Aorta (tissue), 5 donors: Measurements from ENCODE around the gene FABP1. TPM values are rescaled to one million over a fixed set of nuclear protein-coding genes. Genes with fewer than 3 reads are reported as not detected.

ENCODE experiments used
- ATAC-seq: fragments of 200-7000 bp; cut with Tn5 transposase; one replicate; pipeline ENCODE4 v1.9.1; 2022; ENCODE audit warnings: moderate library complexity; ENCODE audit not compliant: low FRiP score
- DNase-seq, 2 donors: peaks; one replicate each; pipeline ENCODE4 v3.0.0-alpha.2; 2020
- H3K27ac ChIP-seq, 2 donors: one replicate each; pipeline ENCODE4 v1.5.1; 2013; ENCODE audit warnings: low read length in 2 of 2, mild to moderate bottlenecking in 2 of 2, moderate library complexity in 2 of 2, control low read depth in 1 of 2, inconsistent platforms in 1 of 2, low read depth in 1 of 2
- H3K27me3 ChIP-seq, 2 donors: one replicate each; pipeline ENCODE4 v1.6.1; 2013; ENCODE audit warnings: control low read depth in 1 of 2, low read length in 1 of 2, mild to moderate bottlenecking in 1 of 2, moderate library complexity in 1 of 2; ENCODE audit not compliant: insufficient read depth in 2 of 2, control insufficient read depth in 1 of 2
- H3K36me3 ChIP-seq, 2 donors: one replicate each; pipeline ENCODE4 v1.6.1; 2013; ENCODE audit warnings: control low read depth in 1 of 2, low read length in 1 of 2, mild to moderate bottlenecking in 1 of 2; ENCODE audit not compliant: insufficient read depth in 2 of 2, control insufficient read depth in 1 of 2
- H3K4me1 ChIP-seq, 2 donors: one replicate each; pipeline ENCODE4 v1.6.1; 2013; ENCODE audit warnings: low read length in 2 of 2, control low read depth in 1 of 2, mild to moderate bottlenecking in 1 of 2, moderate library complexity in 1 of 2; ENCODE audit not compliant: insufficient read depth in 2 of 2, control insufficient read depth in 1 of 2
- H3K4me3 ChIP-seq, 2 donors: one replicate each; pipeline ENCODE4 v1.5.1; 2013; ENCODE audit warnings: low read length in 2 of 2, control low read depth in 1 of 2, mild to moderate bottlenecking in 1 of 2
- H3K9me3 ChIP-seq: one replicate; pipeline ENCODE4 v1.6.1; 2013; ENCODE audit warnings: mild to moderate bottlenecking, low read length; ENCODE audit not compliant: control insufficient read depth
- WGBS, 2 donors: extraction: QIAGEN DNeasy Blood & Tissue Kit; methylation state at CpG; one replicate each; pipeline ENCODE4 v1.1.7; 2013; 5-methylcytosine and 5-hydroxymethylcytosine counted together
- intact Hi-C, 2 donors: fragments of 100-400 bp; cut with DNase I; formaldehyde crosslinking; loops; one replicate each; pipeline versions ENCODE4 v1.14.2 to v1.15.0; 2022
- polyA plus RNA-seq, 2 donors: library from polyadenylated mRNA; stranded (reverse); fragments of 200-250 nt; gene quantifications; one replicate each; pipeline ENCODE4 v1.2.3, GENCODE V29; 2013
- total RNA-seq, 2 donors: library from RNA; stranded (reverse); fragmentation: NEBNext Ultra II Directional; extraction: Animal tissue kit (Norgen Biotek cat#: 25700); gene quantifications; one replicate each; pipeline ENCODE4 v1.2.1, GENCODE V29; 2021
- donor health status: healthy with polysubstance abuse.
- donor health status: Bipolar disorder and iron deficiency.
- donor health status: DM: no; HTN: no; CAD: no.
- donor health status: DM: no; HTN: no; CAD: no.
- donor health status: DM: yes; HTN: yes; CAD: no.

Gene FABP1
- total and polyA plus RNA-seq, 4 donors, result 18.8 to 2,211 TPM; not detected in 2

DNA sequence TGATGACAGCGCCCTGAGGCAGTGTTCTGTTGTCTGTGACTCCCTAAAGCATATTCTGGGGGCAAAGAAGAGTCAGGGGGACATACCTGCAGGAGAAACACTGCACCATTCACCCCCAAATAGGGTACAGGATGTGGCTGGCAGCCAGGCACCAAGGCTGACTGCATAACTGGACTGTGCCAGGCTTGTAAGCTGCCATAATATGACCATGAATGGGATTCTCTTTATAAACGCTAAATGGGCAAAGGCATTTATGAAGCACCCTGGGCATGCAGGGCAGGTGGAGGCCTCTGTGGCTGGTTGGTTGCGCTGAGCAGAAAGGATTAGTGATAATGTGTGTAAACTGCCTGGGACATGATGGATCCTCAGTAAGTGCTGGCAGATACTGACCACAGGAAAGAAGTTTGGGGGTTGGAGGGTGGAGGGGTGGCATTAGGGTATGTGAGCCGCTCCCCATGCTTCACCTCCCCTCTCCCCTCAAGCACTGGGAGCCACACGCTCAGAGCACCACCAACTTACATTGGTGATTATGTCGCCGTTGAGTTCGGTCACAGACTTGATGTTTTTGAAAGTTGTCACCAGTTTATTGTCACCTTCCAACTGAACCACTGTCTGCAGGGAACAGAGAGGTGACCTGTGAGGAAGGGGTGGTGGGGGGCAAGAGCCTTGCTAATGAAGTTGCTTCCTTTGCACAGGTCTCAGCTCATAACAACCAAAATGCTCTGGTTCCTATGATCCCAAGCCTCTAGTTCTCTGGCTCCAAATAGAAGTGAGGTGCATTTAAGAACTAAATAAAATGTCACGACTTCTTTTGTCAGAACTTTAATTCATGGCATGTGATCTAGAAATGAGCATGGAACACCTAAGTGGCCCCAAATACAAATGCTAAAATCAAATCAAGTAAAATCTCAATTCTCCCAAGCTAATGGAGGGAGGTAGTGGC, 3.6 kb downstream of the FABP1 start:
- H3K9me3 ChIP-seq, result no peaks in the 10 kb centered on the region
- intact Hi-C loops, result no loop called here
- H3K36me3 ChIP-seq, result no peaks in the 10 kb centered on the region
- H3K4me1 ChIP-seq, result no peaks in the 10 kb centered on the region
- no peak overlapping the region for H3K4me3 ChIP-seq
- DNase-seq (no peak), ATAC-seq (no peak)
- H3K27ac ChIP-seq, result no peak overlapping the region
- 86 to 87% methylated on average over 9 of the region's 9 CpGs for WGBS, 2 donors
- no peaks in the 10 kb centered on the region for H3K27me3 ChIP-seq

DNA sequence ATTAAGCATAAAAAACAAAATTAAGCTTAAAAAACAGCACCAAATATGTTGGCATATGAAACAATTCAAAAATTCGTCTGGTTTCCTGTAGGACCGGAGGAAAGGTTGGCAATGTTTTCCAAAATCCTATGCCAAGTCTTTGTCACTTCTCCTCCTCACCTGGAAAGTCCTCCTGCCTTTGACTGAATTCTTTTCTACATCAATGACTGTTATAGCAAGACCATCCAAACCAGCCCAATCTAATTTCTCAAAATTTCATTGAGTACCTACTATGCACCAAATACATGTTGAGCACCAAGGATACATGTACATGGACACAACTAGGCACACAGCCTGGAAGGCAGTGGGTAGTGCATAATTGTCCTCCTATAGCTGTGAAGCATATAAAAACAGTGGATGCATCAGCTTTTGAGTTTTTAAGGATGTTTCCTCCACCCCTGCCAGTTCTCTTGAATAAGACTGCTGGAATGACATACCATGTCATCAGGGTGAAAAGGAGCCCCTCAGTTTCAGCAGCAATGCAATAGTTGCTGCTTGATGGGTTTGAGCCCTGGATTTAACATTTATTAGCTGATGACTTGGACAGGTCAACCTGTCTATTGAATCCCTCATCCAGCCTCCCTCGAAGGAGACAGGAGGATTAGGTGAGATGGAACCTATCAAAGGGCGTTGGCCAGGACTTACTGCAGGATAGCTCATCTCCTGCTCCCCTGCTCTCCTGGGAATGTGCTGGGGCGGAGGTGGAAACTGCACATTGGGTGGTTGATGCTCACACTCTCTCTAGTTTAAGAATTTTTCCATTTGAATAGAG, 4.5 kb downstream of the FABP1 start:
- no peak overlapping the region for H3K27ac ChIP-seq
- WGBS, 2 donors, result 54 to 57% methylated on average over 5 of the region's 5 CpGs
- intact Hi-C loops, result no loop called here

DNA sequence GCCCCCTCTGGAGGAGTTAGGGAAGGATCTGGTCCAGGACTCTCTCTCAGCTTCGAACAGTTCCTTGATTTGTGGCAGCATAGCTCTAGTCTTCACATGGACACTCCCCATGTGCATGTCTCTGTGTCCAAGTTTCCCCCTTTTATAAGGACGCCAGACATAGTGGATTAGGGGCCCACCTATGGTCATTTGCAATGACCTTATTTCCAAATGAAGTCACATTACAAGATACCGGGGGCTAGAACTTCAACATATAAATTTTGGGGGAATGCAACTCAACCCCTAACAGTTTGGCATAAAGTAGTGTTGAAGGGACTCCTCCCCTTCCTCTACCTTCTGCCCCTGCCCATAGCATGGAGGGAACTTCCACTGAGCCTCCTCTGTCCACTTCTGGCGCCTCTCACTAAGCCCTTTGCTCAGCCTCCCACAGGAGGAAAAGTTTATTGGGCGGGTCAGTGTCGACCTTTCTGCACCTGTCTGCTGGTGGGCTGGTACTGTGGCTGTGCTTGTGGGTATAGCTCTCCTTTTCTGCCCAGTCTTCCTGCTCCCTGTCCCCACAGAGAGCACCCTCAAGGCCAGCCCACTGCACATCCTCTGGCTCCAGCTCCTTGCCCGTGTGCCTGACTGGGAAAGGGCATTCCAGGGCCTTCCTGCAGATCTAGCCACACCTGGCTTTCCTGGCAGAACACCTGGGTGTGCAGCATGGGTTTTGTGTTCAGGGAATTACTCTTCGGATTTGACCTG, 5.5 kb downstream of the FABP1 start:
- ATAC-seq, result no peak

More for the DNA sequence above, 4.5 kb downstream of the FABP1 start:
- Histone ChIP-seq H3K4me3 (no peak overlapping the region), H3K4me1 (no peaks in the 10 kb centered on the region), H3K36me3 (no peaks in the 10 kb centered on the region), H3K9me3 (no peaks in the 10 kb centered on the region), H3K27me3 (no peaks in the 10 kb centered on the region)
- DNase-seq, result no peak
- no peak for ATAC-seq

DNA sequence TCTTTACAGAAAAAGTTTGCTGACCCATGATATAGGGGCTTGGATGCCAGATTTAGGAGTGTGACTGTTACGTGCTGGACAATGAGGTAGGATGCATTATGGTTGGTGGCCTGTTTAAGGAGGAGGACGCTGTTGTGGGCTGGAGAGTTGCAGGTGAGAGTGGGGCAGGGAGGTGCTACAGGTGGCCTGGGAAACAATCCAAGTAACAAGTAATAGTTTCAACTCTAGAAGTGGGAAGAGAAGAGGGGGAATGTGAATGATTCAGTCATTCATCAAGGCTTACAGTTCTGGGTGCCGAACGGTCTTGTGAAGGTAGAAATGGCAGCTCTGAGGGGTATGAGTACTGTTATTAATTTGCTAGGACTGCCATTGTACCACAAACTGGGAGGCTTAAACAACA, 6.2 kb downstream of the FABP1 start:
- ATAC-seq, result no peak
- no peaks in the 10 kb centered on the region for H3K27me3 ChIP-seq
- H3K4me3 ChIP-seq, result no peak overlapping the region
- H3K27ac ChIP-seq, result no peak overlapping the region
- H3K4me1 ChIP-seq, result no peaks in the 10 kb centered on the region
- H3K9me3 ChIP-seq, result no peaks in the 10 kb centered on the region
- DNase-seq, result no peak
- 85 to 91% methylated on average over 4 of the region's 4 CpGs for WGBS, 2 donors
- no peaks in the 10 kb centered on the region for H3K36me3 ChIP-seq
- intact Hi-C loops, result no loop called here

More for the DNA sequence above, 5.5 kb downstream of the FABP1 start:
- no peak overlapping the region for H3K4me3 ChIP-seq
- no peaks in the 10 kb centered on the region for H3K36me3 ChIP-seq
- H3K4me1 ChIP-seq, result no peaks in the 10 kb centered on the region
- H3K27ac ChIP-seq, result no peak overlapping the region
- no peaks in the 10 kb centered on the region for H3K27me3 ChIP-seq
- no peaks in the 10 kb centered on the region for H3K9me3 ChIP-seq
- no peak for DNase-seq
- intact Hi-C loops, result no loop called here
- 78 to 84% methylated on average over 8 of the region's 8 CpGs for WGBS, 2 donors

DNA sequence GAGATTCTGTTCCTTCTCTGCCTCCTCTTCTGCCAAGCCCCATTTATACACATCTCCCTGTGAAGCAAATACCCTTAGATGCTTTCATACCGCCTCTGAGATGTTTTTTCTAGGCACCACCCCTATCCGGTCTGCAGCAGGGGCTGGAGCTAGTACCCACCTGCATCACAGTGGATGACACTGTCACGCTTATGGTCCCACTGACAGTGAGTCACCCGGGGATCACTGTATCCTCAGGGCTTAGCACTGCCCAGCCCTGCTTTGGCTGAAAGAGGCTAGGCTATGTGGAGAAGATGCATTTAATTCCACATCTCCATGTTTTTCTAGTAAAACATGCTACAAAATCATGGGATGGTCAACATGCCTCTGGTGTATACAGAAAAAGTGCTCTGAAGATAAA, 9.9 kb downstream of the FABP1 start:
- no peak overlapping the region for H3K4me3 ChIP-seq
- DNase-seq (no peak), ATAC-seq (no peak)
- no peaks in the 10 kb centered on the region for H3K36me3 ChIP-seq
- no peaks in the 10 kb centered on the region for H3K27me3 ChIP-seq
- WGBS, 2 donors, result 77 to 80% methylated on average over 4 of the region's 4 CpGs
- H3K4me1 ChIP-seq, result no peaks in the 10 kb centered on the region
- intact Hi-C loops, result no loop called here
- H3K9me3 ChIP-seq, result no peaks in the 10 kb centered on the region
- H3K27ac ChIP-seq, result no peak overlapping the region

DNA sequence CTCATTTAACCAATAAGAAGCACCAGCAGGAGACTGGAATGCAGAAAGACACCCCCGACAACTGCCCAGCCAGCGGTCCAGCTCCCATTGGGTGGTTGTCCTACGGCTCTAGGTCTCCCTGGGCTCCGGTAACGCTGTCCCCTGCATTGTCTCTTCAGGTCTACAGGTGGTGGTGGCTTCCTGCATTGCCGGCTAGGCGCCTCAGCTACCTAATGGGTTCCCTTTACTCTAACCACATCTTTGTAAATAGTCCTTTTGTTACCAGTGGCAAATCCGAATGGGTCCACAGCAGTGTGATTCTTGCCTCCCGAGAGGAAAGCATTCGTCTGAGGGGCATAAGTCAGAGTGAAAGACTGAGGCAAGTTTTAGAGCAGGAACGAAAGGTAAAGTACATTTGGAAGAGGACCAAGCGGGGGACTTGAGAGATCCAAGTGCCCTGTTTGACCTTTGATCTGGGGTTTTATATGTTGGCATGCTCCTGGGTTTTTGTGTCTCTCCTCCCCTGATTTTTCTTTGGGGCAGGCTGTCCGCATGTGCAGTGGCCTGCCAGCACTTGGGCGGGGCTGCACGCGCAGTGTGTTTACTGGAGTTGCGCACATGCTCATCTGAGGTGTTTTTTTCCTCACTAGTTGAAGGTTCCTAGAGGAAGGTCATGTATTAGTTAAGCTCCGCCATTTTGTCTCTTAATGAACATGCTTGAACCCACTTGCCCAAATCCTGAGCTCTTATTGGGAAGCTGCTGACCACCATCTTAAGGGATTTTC, 11.0 kb downstream of the FABP1 start:
- intact Hi-C loops, result no loop called here
- Histone ChIP-seq H3K27ac (no peak overlapping the region), H3K27me3 (no peaks in the 10 kb centered on the region), H3K9me3 (no peaks in the 10 kb centered on the region), H3K4me1 (no peaks in the 10 kb centered on the region), H3K36me3 (no peaks in the 10 kb centered on the region), H3K4me3 (no peak overlapping the region)
- ATAC-seq, result no peak
- WGBS, 2 donors, result 90% methylated on average over 18 of the region's 18 CpGs
- no peak for DNase-seq

DNA sequence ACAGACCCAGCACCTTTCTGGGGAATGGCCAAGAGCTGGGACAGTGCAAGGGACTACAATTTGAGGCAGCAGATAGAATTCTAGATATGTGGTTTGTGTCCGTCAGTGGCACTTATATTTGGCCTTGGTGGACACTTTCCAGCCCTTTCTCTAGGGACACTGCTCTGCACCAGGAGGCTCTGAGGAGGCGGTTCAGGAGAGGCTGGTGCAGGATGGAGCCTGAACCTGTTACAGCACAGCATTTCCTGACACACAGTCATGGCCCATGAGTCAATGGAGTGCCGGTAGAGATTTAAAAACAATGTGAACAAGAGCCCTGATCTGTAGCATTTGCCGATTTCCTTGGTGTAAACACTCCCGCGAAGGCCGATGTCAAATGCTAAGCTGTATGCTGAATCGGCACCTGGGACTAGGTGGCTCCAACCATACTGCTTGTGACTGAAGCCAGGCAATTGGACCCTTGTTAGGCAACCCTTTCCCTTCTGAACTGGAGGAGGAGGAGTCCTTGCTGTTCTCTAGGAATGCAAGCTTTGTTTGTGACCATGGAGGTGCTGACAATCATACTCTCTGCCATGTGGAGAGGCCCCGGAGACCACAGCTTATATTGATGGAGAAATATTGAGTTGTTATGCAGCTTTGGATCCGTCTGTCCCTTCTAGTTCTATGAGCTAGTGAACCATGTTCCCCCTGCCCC, 11.9 kb downstream of the FABP1 start:
- DNase-seq (no peak), ATAC-seq (no peak)
- Histone ChIP-seq H3K27me3 (no peaks in the 10 kb centered on the region), H3K4me1 (no peaks in the 10 kb centered on the region), H3K9me3 (no peaks in the 10 kb centered on the region), H3K36me3 (no peaks in the 10 kb centered on the region), H3K4me3 (no peak overlapping the region), H3K27ac (no peak overlapping the region)
- intact Hi-C loops, result no loop called here
- 83 to 91% methylated on average over 10 of the region's 10 CpGs for WGBS, 2 donors
